NCI-H446 treated with DMSO at 0.1 percent for 48 hours (cell line): Measurements from ENCODE around the gene BCKDHA.
A peak's percentile ranks its signal among the peaks of the same experiment; 100 is the strongest.
"Not testable (repeated sequence)": the region's sequence is repeated elsewhere in the genome, so short reads cannot be mapped to it uniquely, and the experiment has no call there.

Experiments used
- DNase-seq: peaks from one replicate; lab custom pipeline; 2025; lab: John Stamatoyannopoulos, UW

BCKDHA gene

GRCh38 chr19:41426116-41426841 lies 28.7 kb downstream of the BCKDHA start:
- no peak for DNase-seq

- DNase-seq = no peak
These were observed 29.5 kb downstream of the BCKDHA start, which contains the start of gene B3GNT8 for GRCh38 chr19:41426952-41427646. Gene B3GNT8, minus strand, starts transcription at chr19:41427374. Its CDS starts 596 bp downstream, at chr19:41426778.

- no peak for DNase-seq
These were observed 30.2 kb downstream of the BCKDHA start for GRCh38 chr19:41427647-41428480.

GRCh38 chr19:41428481-41428859 lies 30.9 kb downstream of the BCKDHA start:
- no peak for DNase-seq

- DNase-seq = no peak
These were observed 33.3 kb downstream of the BCKDHA start for GRCh38 chr19:41430922-41431321.

GRCh38 chr19:41431426-41432386 lies 34.1 kb downstream of the BCKDHA start:
- no peak for DNase-seq

GRCh38 chr19:41433171-41433570 lies 35.6 kb downstream of the BCKDHA start:
- no peak for DNase-seq

- DNase-seq = no peak
These were observed 36.8 kb downstream of the BCKDHA start for GRCh38 chr19:41434450-41434849.

- not testable (repeated sequence) for DNase-seq
These were observed 37.8 kb downstream of the BCKDHA start for GRCh38 chr19:41435376-41435775.

GRCh38 chr19:41435936-41436673 lies 38.5 kb downstream of the BCKDHA start:
- DNase-seq = no peak

GRCh38 chr19:41436674-41436951 lies 39.0 kb downstream of the BCKDHA start:
- DNase-seq = no peak

GRCh38 chr19:41437944-41438574 lies 40.4 kb downstream of the BCKDHA start:
- DNase-seq = no peak

GRCh38 chr19:41439441-41440222 lies 42.0 kb downstream of the BCKDHA start, which contains the start of gene DMAC2:
Gene DMAC2, minus strand, starts transcription at chr19:41439912. Its CDS starts 13 bp downstream, at chr19:41439899.
- peak; percentile 95 for DNase-seq

- no peak for DNase-seq
These were observed 43.8 kb downstream of the BCKDHA start for GRCh38 chr19:41441321-41441945.

- DNase-seq = no peak
These were observed 45.1 kb downstream of the BCKDHA start, which contains the start of gene ERICH4 for GRCh38 chr19:41442473-41443355. Gene ERICH4, plus strand, starts transcription at chr19:41443156. Its CDS starts 14 bp downstream, at chr19:41443170.

- no peak for DNase-seq
These were observed 46.3 kb downstream of the BCKDHA start for GRCh38 chr19:41443813-41444455.

- no peak for DNase-seq
These were observed 48.0 kb downstream of the BCKDHA start for GRCh38 chr19:41445575-41445974.
